NCI-H345 treated with DMSO at 0.1 percent for 48 hours (cell line): ENCODE measurements around the gene RNF2.
A peak's percentile ranks its signal among the peaks of the same experiment; 100 is the strongest.
"Not testable (repeated sequence)": the region's sequence is repeated elsewhere in the genome, so short reads cannot be mapped to it uniquely, and the experiment has no call there.

Source experiments
- DNase-seq: peaks from one replicate; lab custom pipeline; 2025; ENCODE audit not compliant: unreplicated experiment; lab: John Stamatoyannopoulos, UW

Gene RNF2

DNA sequence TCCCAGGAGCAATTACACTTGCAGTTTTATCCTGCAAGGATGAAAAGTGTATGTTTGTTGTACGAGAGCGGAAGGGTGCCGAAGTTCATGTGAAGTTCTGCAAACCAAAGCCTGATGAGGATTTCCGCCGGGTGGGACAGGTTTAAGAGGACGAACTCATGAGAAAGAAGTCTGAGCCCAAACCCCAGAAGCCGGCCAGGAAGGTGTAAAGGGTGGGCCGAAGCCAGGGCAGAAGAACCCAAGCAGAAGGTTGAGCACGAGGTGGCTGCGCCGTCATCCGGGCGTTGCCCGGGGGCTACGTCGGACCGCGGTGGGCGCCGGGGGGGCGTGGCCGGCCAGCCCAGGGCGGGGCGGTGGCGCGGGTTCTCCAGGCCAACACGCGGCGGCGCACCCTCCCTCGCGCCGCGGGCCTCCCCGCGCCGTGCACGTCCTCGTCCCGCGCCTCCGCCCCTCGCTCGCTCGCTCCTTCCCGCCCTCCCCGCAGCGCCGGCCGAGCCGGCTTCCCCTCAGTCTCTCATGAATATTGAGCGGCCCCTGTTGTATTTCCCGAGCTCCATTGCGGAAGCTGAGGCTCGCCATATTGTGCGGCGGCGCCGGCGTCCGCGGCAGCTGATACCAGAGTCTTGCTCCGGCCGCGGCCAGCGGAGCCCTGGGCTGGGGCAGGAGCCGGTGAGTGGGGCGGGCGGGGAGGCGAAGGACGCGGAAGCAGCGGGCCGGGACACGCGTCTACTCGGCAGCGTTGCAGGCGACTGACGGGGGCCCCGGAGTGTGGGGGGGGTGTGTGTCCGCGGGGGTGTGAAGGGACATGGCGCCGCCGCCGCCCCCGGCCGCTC lies at the start of gene RNF2:
Gene RNF2 (plus strand): TSS at position 578 of the 833 bp plus-strand sequence. CDS start 41,996 bp downstream, outside the sequence.
- peak; percentile 71 for DNase-seq

DNA sequence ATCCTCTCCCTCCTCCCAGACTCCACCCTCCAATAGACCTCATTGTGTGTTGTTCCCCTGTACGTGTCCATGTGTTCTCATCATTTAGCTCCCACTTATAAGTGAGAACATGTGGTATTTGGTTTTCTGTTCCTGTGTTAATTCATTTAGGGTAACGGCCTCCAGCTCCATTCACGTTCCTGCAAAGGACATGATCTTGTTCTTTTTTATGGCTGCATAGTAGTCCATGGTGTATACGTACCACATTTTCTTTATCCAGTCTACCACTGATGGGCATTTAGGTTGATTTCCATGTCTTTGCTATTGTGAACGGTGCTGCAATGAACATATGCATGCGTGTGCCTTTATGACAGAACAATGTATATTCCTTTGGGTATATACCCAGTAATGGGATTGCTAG lies 45.4 kb upstream of the RNF2 start:
- DNase-seq = not testable (repeated sequence)

DNA sequence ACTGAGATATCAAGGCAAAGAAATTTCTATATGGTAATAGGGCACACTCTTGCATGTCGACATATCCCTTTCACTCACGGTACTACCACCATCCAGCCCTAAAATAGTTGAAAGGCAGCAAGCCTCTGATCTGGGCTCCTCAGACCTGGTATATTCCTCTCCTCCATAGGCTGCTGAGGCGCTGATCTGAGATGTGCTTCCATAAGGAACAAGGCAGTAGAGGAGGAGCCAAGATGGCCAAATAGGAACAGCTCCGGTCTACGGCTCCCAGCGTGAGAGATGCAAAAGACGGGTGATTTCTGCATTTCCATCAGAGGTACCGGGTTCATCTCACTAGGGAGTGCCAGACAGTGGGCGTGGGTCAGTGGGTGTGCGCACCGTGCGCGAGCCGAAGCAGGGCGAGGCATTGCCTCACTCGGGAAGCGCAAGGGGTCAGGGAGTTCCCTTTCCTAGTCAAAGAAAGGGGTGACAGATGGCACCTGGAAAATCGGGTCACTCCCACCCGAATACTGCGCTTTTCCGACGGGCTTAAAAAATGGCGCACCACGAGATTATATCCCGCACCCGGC lies 44.0 kb upstream of the RNF2 start:
- not testable (repeated sequence) for DNase-seq

DNA sequence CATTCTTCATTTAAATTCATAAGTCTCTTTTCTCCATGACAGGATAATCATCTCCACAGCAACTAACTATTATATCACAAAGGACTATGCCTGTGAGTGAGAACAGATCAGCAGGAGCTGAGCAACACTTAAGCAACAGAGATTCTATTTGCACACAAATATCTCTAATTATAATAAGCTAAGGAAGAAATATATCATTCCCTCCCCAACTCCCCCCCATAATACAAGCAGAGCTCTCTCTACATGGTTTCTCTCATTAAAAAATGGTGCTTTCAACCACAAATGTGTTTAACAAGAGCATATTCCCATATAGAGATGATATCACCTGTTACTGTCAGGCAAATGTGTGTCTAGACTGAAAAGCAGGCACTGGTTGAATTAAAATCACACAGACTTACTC lies 36.5 kb upstream of the RNF2 start:
- DNase-seq = no peak

DNA sequence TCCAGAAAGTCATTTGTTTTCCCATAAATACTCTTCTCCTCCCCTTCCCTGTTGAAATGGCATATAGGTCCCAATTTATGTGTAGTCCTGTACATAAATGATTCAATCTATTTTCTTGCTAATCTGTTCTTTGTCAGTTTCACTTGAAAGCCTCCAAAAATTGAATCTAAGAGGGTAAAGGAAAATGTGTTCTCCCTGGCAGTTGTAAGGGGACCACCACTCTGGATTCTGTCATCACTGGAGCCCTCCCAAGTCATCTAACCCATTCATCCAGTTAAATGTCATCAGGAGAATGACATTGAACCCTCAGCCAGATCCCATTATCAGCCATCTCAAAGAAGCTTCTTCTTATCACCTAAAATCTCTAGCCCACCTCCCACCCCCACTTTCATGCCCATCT lies 35.0 kb upstream of the RNF2 start:
- DNase-seq = no peak

DNA sequence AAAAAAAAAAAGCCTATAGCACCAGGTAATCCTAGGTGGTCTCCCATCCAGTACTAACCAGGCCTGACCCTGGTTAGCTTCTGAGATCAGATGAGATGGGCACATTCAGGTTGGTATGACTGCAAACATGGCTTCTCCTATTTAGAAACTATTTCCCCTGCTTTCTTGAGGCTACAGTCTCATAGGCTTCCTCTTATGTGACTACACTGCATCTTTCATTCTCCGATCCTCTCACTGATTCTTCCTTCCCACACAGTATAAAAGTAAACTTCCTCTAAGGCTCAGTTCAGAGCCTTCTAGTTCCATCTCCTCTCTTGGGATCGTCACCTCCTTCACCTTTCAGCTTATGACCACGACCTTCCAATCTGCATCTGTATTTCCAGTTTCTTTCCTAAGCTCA lies 30.4 kb upstream of the RNF2 start:
- DNase-seq = no peak

DNA sequence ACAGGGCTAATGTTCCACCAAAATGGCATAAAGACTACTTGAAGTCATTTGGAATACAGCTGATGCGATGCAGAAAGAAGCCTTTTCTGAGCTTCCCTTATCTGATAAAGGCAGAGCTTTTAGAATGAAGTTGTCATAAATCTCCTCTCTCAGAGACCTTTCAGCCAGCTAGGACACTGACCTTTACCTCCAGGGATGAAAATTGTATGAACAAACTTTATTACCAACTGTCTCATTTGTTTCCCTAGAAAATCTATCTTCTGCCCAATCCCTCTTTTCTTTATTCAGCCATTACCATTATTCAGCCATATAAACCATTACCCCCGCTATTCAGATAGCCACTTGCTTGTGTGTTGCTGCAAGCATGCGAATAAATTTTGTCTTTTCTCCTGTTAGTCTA lies 29.7 kb upstream of the RNF2 start:
- DNase-seq = no peak

DNA sequence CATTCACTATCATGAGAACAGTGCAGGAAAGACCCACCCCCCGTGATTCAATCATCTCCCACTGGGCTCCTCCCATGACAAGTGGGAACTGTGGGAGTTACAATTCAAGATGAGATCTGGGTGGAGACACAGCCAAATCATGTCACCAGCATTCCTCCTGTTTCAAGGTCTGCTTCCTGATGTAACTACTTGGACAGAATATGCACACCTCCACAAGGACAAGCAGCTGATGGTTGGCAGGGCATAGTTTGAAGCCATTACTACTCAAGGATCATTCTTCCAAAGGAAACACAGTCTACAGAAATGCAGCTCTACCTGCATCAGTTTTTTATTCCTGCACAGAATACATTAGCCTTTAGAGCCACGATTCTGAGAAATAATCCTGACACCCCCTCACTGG lies 28.5 kb upstream of the RNF2 start:
- no peak for DNase-seq

DNA sequence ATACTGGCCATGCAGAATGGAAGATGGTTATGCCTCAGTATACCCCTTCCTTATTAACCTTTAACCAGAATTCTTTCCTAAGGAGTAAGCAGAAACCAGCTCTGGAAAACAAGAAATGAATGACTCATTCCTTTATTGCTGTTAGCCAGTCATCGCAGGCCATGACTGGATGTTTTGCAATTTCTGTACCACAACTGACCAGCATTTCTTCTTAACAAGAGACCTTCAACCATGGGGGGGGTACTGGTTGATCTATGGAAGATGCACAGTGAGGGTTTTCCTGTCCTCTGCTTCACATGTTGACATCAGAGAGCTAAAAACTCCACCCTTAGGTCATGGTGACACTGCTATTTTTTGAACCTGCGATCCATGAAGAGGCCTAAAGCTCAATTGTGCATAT lies 28.0 kb upstream of the RNF2 start:
- DNase-seq = no peak

DNA sequence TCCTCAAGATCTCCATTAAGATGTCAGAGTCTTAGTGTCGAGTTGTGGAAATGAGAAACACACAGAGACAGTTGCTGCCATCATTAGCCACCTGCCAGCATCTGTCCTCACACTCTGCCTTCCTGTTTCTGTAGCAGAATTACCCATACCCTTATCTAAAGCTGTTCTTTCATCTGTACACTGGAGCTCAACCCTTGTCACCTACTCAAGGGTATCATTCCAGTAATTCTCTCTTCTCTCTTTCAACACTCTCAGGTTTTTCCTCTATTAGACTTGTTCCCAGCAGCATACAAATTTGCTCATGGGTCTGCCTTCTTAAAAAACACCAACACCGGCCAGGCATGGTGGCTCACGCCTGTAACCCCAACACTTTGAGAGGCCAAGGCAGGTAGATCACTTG lies 27.4 kb upstream of the RNF2 start:
- no peak for DNase-seq

DNA sequence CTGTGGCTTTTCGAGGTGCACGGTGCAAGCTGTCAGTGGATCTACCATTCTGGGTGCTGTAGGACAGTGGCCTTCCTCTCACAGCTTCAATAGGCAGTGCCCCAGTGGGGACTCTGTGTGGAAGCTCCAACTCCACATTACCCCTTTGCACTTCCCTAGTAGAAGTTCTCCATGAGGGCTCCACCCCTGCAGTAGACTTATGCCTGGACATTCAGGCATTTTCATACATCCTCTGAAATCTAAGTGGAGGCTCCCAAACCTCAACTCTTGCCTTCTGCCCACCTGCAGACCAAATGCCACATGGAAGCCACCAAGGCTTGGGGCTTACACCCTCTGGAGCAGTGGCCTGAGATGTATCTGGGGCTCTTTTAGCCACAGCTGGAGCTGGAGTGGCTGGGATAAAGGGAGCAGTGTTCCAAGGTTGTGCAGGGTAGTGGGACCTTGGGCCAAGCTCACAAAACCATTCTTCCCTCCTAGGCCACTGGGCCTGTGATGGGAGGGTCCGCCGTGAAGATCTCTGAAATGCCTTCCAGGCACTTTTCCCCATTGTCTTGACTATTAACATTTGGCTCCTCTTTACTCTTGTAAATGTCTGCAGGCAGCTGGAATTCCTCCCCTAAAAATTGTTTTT lies 18.0 kb upstream of the RNF2 start:
- no peak for DNase-seq

DNA sequence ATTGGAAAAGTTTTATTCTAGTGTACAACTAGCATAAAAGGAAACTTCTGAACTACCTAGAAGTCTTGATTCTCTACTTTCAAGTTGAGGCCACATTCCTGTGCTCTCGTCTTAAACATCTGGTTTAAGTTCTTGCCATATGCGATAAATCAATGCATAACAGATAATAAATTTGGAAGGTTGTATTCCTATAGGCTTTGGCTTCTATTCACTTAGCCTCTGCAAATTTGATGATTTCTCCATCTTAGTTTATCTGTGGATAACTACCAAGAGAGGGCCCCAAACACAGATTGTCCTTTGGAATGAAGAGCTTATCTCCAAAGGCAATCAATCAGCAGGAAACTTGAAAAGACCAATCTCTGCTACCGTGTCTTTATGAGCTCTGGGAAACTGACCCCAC lies 11.7 kb upstream of the RNF2 start:
- no peak for DNase-seq

DNA sequence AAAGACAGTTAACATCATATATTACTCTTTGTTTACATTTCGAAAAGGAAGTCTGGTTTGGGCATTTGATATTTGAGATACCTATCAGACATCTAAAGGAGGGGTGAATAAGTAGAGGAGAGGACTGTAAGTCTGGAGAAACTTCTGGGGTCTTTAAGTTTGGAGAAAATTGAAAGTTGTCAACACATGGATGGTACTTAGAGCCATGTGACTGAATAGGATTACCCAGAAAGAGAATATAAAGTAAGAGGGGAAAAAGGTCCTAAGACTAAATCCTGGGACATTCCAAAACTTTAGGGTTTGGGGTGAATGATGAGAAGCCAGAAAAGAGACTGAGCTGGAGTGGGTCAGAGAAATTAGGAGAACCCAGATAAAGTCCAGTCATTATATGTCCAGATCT lies 10.1 kb upstream of the RNF2 start:
- no peak for DNase-seq

DNA sequence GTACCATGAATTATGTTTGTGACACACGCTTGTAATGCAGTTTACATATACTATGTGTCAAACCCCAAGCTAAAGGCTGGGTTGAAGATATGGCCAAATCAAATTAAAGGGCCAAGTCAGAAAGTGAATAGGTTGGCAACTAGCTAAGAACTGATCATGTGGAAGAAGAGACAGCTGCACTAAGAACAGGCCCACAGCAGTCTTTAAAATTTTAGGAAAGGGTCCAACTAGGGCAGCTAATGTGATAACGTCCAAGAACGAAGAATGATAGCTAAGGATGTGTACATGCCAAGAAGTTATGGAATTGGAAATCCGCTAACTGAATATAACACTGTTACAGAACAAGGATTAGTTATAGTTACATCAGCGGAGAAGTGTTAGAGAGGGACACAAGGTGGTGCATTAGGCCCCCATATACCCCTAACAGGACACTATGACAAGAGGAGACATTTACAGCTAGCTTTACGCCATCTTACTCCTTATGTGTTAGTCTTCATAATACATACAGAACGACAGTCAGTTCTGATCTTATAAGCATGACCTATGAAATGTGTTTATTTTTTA lies 6.5 kb upstream of the RNF2 start:
- DNase-seq = no peak

DNA sequence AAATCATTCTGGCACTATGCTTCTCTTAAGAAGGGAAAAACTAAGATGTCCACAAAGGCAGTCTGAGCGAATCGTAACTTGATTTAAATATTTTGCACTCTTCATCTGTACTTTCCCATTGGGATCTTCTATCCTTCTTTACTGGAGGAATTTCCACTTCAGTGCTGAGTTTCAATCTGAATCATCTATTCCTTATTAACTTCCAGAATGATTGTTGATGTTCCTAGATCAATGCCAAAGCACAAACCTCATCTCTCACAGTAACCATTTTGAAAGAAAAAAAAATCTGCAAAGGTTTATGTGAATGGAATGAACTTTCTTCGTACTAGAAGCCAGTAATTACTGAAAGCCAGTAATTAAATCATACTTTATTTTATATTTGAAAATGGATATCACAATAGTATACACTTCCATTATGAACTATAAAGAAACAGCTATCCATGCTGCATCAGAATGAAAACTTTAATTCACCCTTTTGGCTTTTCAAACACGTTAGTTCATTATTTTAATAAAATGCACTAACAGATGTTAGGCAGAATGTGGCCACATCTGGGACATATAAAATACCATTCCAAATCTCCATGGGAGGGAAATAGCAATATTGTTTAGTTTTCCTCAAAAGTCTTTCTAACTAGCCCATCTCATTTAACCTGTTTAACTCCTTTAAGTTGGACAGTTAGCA lies 5.5 kb upstream of the RNF2 start:
- DNase-seq = no peak

DNA sequence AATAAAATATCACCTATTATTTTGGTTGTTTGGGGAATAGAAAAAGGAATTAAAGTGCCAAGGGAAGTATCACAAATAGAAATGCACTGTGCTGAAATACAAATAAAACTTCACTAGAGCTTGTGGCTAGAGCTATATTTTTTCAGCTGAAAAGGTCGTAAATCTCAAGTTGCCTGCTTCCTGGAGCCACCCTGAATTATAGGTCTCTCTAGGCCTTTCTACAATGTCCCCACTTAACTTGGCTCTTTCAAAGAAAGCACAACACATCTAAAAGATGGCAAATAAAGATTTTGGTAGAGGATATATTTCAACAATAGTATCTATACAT lies 5.0 kb upstream of the RNF2 start:
- no peak for DNase-seq

DNA sequence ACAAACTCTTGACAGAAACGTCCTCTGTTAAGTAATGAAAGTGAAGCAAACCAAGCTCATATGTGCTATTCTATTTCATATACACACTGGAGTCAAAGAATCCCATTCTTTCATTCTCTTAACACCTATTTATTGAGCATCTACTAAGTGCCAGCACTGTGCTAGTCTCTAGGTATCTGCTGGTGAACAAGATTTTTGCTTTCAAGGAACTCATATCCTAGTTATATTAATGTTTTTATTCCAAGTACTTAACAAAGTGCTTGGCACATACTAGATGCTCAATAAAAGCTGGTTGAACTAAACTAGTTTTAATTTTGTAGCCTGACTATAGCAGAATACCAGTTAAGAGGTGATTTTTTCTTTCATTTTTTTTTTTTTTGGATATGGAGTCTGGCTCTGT lies 3.6 kb upstream of the RNF2 start:
- DNase-seq = no peak

DNA sequence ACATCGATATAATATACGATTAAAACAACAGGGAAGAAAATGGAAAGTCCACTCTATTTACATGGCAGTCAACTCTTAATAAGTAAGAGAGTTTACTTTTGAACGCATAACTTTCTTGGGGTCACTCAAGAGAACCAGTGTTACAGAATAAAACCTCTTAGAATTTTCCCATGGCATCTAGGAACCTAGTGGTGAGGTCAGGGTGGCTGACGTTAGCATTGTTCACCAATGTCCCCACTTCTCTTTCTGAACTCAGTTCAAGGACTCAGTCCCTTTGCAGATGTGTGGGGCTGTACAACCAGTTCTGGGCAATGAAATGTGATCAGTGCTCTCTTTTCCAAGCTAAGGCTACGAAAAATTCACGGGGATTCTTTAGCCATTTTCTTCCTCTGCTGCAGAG lies 2.6 kb upstream of the RNF2 start:
- no peak for DNase-seq

DNA sequence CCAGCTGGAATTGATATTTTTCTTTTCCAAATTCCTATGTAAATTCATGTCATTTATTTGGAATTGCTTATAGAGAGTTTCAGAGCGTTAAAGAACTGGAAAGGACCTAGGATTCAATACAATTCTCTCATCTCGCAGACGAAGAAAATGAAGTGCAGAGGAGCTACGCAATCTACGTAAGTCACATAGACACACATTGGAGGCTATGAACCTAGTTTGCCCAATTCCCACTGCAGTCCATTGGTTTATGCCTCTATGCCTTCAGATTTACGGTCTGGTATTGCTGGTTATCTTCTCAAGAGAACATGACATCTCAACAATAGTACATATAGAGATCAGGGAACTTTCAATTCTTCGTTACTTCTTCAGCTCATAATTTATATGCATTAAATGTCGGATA lies 971 bp upstream of the RNF2 start:
- DNase-seq = no peak

DNA sequence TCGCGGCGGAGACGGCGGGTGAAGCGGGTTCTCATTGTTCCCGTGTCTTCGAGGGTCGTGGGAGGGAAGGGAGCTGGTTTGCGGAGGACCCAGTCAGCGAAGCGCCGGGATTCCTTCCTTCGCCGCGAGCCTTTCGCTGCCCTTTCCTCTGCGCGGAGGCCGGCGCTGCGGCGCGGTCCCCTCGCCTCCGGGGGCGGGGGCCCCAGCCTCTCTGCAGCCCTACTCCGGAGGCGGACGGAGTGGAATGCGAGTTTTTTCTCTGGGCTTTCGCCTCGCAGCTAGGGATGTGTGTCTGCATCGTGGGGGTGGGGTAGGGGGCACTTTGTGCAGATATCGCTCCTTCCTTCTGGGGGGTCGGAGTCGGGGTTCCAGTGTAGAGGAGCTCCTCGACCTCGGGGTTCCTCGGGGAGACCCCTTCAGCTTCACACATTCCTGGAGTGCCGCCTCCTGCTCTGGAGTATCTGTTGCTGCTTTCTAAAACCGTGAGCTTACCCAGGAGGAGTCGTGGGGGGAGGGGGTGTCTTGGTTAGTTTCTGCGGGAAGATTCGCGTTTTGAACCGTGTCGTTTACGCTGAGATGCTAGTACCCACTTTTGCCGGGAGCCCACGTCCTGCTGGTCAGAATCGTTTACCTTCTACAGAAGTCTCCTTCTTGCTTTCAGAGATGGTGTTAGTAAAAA lies 595 bp downstream of the RNF2 start:
- DNase-seq = no peak

DNA sequence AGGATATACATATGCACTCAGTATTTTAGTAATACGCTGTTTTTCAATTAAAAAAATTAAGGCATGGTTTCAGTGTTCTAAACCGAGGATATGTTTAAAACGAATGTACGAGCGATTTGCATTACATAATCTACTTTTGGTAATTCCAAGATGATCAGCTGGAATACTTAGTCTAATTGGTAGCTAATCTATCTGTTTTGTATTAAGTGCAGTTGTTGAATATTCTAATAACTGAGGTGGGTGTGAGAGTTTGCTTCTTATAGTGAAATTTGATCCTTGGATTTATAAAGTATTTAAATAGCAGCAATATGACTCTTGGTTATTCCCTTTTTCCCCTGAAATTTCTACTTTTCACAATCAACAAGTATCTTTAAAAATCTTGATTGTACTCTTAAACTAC lies 1.3 kb downstream of the RNF2 start:
- DNase-seq = no peak
